WTC11 (cell line): ENCODE measurements around the gene SAMHD1. TPM values are rescaled to one million over a fixed set of nuclear protein-coding genes. Genes with fewer than 3 reads are reported as not detected.

Experiments used
- ATAC-seq: fragments of 200-7000 bp; cut with Tn5 transposase; 2 replicates; pipeline ENCODE4 v1.10.0; 2021; ENCODE audit warnings: mild to moderate bottlenecking, moderate library complexity
- CTCF ChIA-PET: fragments of 300-600 bp; sonication (Branson Sonifier 250); formaldehyde crosslinking; loops from one replicate; lab custom pipeline; 2021; ENCODE audit warnings: antibody characterized with exemption; lab: Charles Lee
- POLR2A ChIA-PET: fragments of 350-600 bp; sonication (Branson Sonifier 250); formaldehyde crosslinking; loops from one replicate; lab custom pipeline; 2021; ENCODE audit warnings: antibody characterized with exemption; lab: Charles Lee
- DNase-seq: peaks from one replicate; pipeline ENCODE4 v3.0.0; 2021; ENCODE audit warnings: low spot score
- H3K27ac Mint-ChIP-seq: 2 replicates; pipeline ENCODE4 v1.8.0; 2021; ENCODE audit warnings: mixed read lengths
- H3K27me3 Mint-ChIP-seq: 2 replicates; pipeline ENCODE4 v1.8.0; 2021; ENCODE audit warnings: low read depth, mild to moderate bottlenecking, moderate library complexity, mixed read lengths
- H3K36me3 Mint-ChIP-seq: 2 replicates; pipeline ENCODE4 v1.8.0; 2021; ENCODE audit warnings: mixed read lengths
- H3K4me1 Mint-ChIP-seq: 2 replicates; pipeline ENCODE4 v1.8.0; 2022; ENCODE audit warnings: mixed read lengths
- H3K4me3 Mint-ChIP-seq: 2 replicates; pipeline ENCODE4 v1.8.0; 2021; ENCODE audit warnings: mild to moderate bottlenecking, moderate library complexity, mixed read lengths
- H3K9me3 Mint-ChIP-seq: 2 replicates; pipeline ENCODE4 v1.8.0; 2021; ENCODE audit warnings: mixed read lengths
- ATF3 ChIP-seq: sonication (generic); formaldehyde crosslinking; conservative IDR thresholded peaks from 2 replicates; pipeline ENCODE4 v1.8.1; 2022; ENCODE audit warnings: mild to moderate bottlenecking, missing genetic modification reagents
- CREM ChIP-seq: sonication (generic); formaldehyde crosslinking; IDR thresholded peaks from 2 replicates; pipeline ENCODE4 v1.8.1; 2022; ENCODE audit warnings: mild to moderate bottlenecking, missing genetic modification reagents, moderate library complexity
- ERG ChIP-seq: fragments of 250-450 bp; sonication (Bioruptor Pico); IDR thresholded peaks from 2 replicates; pipeline ENCODE4 v1.8.0; 2021; ENCODE audit warnings: mild to moderate bottlenecking
- GTF2I ChIP-seq: fragments of 250-450 bp; sonication (Bioruptor Pico); conservative IDR thresholded peaks from 2 replicates; pipeline ENCODE4 v1.4.0; 2021; ENCODE audit warnings: mild to moderate bottlenecking
- MLX ChIP-seq: sonication (generic); formaldehyde crosslinking; IDR thresholded peaks from 2 replicates; pipeline ENCODE4 v1.8.1; 2023; ENCODE audit warnings: mild to moderate bottlenecking, missing genetic modification reagents, moderate library complexity
- MXD4 ChIP-seq: fragments of 250-450 bp; sonication (Bioruptor Pico); IDR thresholded peaks from 2 replicates; pipeline ENCODE4 v1.8.0; 2021; ENCODE audit warnings: mild to moderate bottlenecking, moderate library complexity, borderline replicate concordance
- SP1 ChIP-seq: sonication (generic); formaldehyde crosslinking; conservative IDR thresholded peaks from 2 replicates; pipeline ENCODE4 v1.8.1; 2022; ENCODE audit warnings: missing genetic modification reagents
- TEAD4 ChIP-seq: sonication (generic); formaldehyde crosslinking; IDR thresholded peaks from 2 replicates; pipeline ENCODE4 v1.8.0; 2022; ENCODE audit warnings: mild to moderate bottlenecking, missing genetic modification reagents
- ZBTB43 ChIP-seq: sonication (generic); formaldehyde crosslinking; IDR thresholded peaks from 2 replicates; pipeline ENCODE4 v1.8.1; 2023; ENCODE audit warnings: mild to moderate bottlenecking, missing genetic modification reagents
- ZMAT4 ChIP-seq: fragments of 250-450 bp; sonication (Bioruptor Pico); IDR thresholded peaks from 2 replicates; pipeline ENCODE4 v1.9.0; 2021; ENCODE audit warnings: mild to moderate bottlenecking
- ZNF396 ChIP-seq: fragments of 250-450 bp; sonication (Bioruptor Pico); IDR thresholded peaks from 2 replicates; pipeline ENCODE4 v1.8.0; 2021; ENCODE audit warnings: mild to moderate bottlenecking, moderate library complexity, borderline replicate concordance
- ZNF423 ChIP-seq: fragments of 250-450 bp; sonication (Bioruptor Pico); IDR thresholded peaks from 2 replicates; pipeline ENCODE4 v2.1.2; 2022; ENCODE audit warnings: mild to moderate bottlenecking, moderate library complexity
- ZNF425 ChIP-seq: fragments of 250-450 bp; sonication (Bioruptor Pico); conservative IDR thresholded peaks from 2 replicates; pipeline ENCODE4 v1.9.0; 2021; ENCODE audit warnings: mild to moderate bottlenecking
- ZNF512 ChIP-seq: sonication (generic); formaldehyde crosslinking; IDR thresholded peaks from 2 replicates; pipeline ENCODE4 v1.8.1; 2022; ENCODE audit warnings: missing genetic modification reagents, borderline replicate concordance
- total RNA-seq: library from RNA; stranded (reverse); gene quantifications from 3 replicates; pipeline ENCODE4 v1.2.3, GENCODE V29; 2021

SAMHD1 gene
- total RNA-seq, 1 experiment from 2014 or later = 31.0 TPM

- Mint-ChIP-seq H3K9me3 (peaks cover 12% of the 10 kb centered on the region), H3K36me3 (peaks cover 14% of the 10 kb centered on the region), H3K4me1 (peaks cover 35% of the 10 kb centered on the region), H3K27me3 (no peaks in the 10 kb centered on the region), H3K4me3 (no peak overlapping the region), H3K27ac (peak overlapping the region; percentile 47; the same call in 1 of the 2 replicates)
- ChIA-PET POLR2A (interaction anchor here (0.7 to 1.9 kb wide), 2 partner anchors 39 to 1416 kb away, joined by 3 to 7 read pairs; no protein-coding TSS in a partner anchor), CTCF (interaction anchor here (0.8 to 3.0 kb wide), 8 partner anchors 9 to 81 kb away, joined by 3 to 19 read pairs (median 6); a partner anchor contains a TSS)
- ATAC-seq (no peak), DNase-seq (no peak)
- TF ChIP-seq ZNF425 (CRISPR knock-in tag) = no peak
- TF ChIP-seq GTF2I = 0 out of 2 replicates have a peak, but pooled peaks have one; percentile 47
These were observed 96.3 kb downstream of the SAMHD1 start for GRCh38 chr20:36855241-36855657.

- DNase-seq = no peak
- Mint-ChIP-seq H3K9me3 (peaks cover 12% of the 10 kb centered on the region), H3K4me1 (peaks cover 28% of the 10 kb centered on the region), H3K27me3 (no peaks in the 10 kb centered on the region), H3K4me3 (no peak overlapping the region), H3K27ac (no peak overlapping the region), H3K36me3 (peaks cover 14% of the 10 kb centered on the region)
- CTCF ChIA-PET = interaction anchor here (0.7 to 3.0 kb wide), 8 partner anchors 10 to 80 kb away, joined by 3 to 19 read pairs (median 4); a partner anchor contains a TSS
- TF ChIP-seq ZNF512 (CRISPR knock-in tag) (no peak), ZBTB43 (CRISPR knock-in tag) (no peak), ERG (no peak), TEAD4 (CRISPR knock-in tag) (no peak), CREM (no peak), ATF3 (CRISPR knock-in tag) (no peak), ZNF423 (CRISPR knock-in tag) (no peak), MXD4 (CRISPR knock-in tag) (no peak), ZNF396 (CRISPR knock-in tag) (no peak), SP1 (no peak), ZMAT4 (CRISPR knock-in tag) (no peak), MLX (CRISPR knock-in tag) (no peak)
- POLR2A ChIA-PET = interaction anchor here (1.9 kb wide), 1 partner anchor 38 kb away, joined by 7 read pairs; no protein-coding TSS in a partner anchor
- peak; percentile 45 for ATAC-seq
These were observed 96.9 kb downstream of the SAMHD1 start for GRCh38 chr20:36854348-36855240.
